RWPE1 (cell line): ENCODE measurements around the gene GADD45GIP1.

ENCODE experiments used
- CTCF ChIA-PET: fragments of 350-600 bp; sonication (Branson Sonifier 250); formaldehyde crosslinking; extraction: SDS; loops from one replicate; lab custom pipeline; 2021; lab: Yijun Ruan, JAX
- POLR2A ChIA-PET: fragments of 400-600 bp; formaldehyde crosslinking; extraction: SDS; loops from one replicate; lab custom pipeline; 2020; ENCODE audit warnings: antibody characterized with exemption; ENCODE audit not compliant: low non-redundant PET; lab: Yijun Ruan, JAX
- DNase-seq: peaks from one replicate; pipeline ENCODE4 v3.0.0; 2012; ENCODE audit warnings: low spot score
- H3K27ac ChIP-seq: fragments of 450-650 bp; 2 replicates; pipeline ENCODE4 v1.5.1; 2017
- CTCF ChIP-seq: fragments of 450-650 bp; conservative IDR thresholded peaks from 2 replicates; pipeline ENCODE4 v1.5.1; 2017; ENCODE audit warnings: low read depth, mild to moderate bottlenecking

The GADD45GIP1 gene

GRCh38 chr19:12956446-12957388 lies at the start of gene GADD45GIP1:
Gene GADD45GIP1, minus strand, starts transcription at chr19:12957223. Its CDS starts 11 bp downstream, at chr19:12957212.
- no peak for TF ChIP-seq CTCF
- DNase-seq = peak; percentile 86
- CTCF ChIA-PET = interaction anchor here (1.3 to 1.9 kb wide), 2 partner anchors 9 to 21 kb away, joined by 5 to 14 read pairs; no protein-coding TSS in a partner anchor
- POLR2A ChIA-PET = no interaction called here
- peak within 1 kb of the TSS; percentile 95 for H3K27ac ChIP-seq

- peak overlapping the region; percentile 98 for H3K27ac ChIP-seq
- DNase-seq = no peak
- no peak for TF ChIP-seq CTCF
- ChIA-PET POLR2A (interaction anchor here (0.7 kb wide), 1 partner anchor 9 kb away, joined by 6 read pairs; no protein-coding TSS in a partner anchor), CTCF (interaction anchor here (0.8 to 2.2 kb wide), 7 partner anchors 13 to 88 kb away, joined by 3 to 9 read pairs (median 4); no protein-coding TSS in a partner anchor)
Observed at GRCh38 chr19:13005861-13006370, 48.9 kb upstream of the GADD45GIP1 start.

GRCh38 chr19:13005253-13005652 lies 48.2 kb upstream of the GADD45GIP1 start:
- peak overlapping the region; percentile 98 for H3K27ac ChIP-seq
- no peak for DNase-seq
- ChIA-PET CTCF (interaction anchor here (0.5 to 2.2 kb wide), 8 partner anchors 8 to 56 kb away, joined by 3 to 9 read pairs (median 4); no protein-coding TSS in a partner anchor), POLR2A (no interaction called here)
- TF ChIP-seq CTCF = no peak

GRCh38 chr19:13004273-13004672 lies 47.2 kb upstream of the GADD45GIP1 start:
- ChIA-PET POLR2A (no interaction called here), CTCF (interaction anchor here (1.1 kb wide), 2 partner anchors 39 to 57 kb away, joined by 4 read pairs; no protein-coding TSS in a partner anchor)
- no peak for TF ChIP-seq CTCF
- no peak for DNase-seq
- peak overlapping the region; percentile 98 for H3K27ac ChIP-seq

- peak overlapping the region; percentile 98 for H3K27ac ChIP-seq
- DNase-seq = no peak
- TF ChIP-seq CTCF = no peak
- CTCF ChIA-PET = interaction anchor here (1.1 kb wide), 1 partner anchor 25 kb away, joined by 4 read pairs; no protein-coding TSS in a partner anchor
- POLR2A ChIA-PET = no interaction called here
Observed at GRCh38 chr19:13003081-13003480, 46.1 kb upstream of the GADD45GIP1 start.
